CD4-positive, alpha-beta T cell treated with Interleukin-4 for 4 hours (primary cell): Measurements from ENCODE around the gene PRODH2.

Experiments used
- DNase-seq: peaks from one replicate; pipeline ENCODE4 v3.0.0-alpha.2; 2020

Gene PRODH2

GRCh38 chr19:35793381-35794165, 19.1 kb downstream of the PRODH2 start:
- DNase-seq: no peak

GRCh38 chr19:35792888-35793287, 19.8 kb downstream of the PRODH2 start:
- DNase-seq: no peak

- DNase-seq: no peak
Measured at GRCh38 chr19:35792312-35792711, 20.3 kb downstream of the PRODH2 start.

GRCh38 chr19:35791814-35792279, 20.8 kb downstream of the PRODH2 start:
- no peak for DNase-seq

GRCh38 chr19:35790981-35791813, 21.4 kb downstream of the PRODH2 start:
- DNase-seq: no peak

- DNase-seq: no peak
Measured at GRCh38 chr19:35789978-35790944, 22.4 kb downstream of the PRODH2 start.

GRCh38 chr19:35789195-35789977, 23.3 kb downstream of the PRODH2 start:
- DNase-seq: no peak

- no peak for DNase-seq
Measured at GRCh38 chr19:35788205-35788960, 24.3 kb downstream of the PRODH2 start.

- no peak for DNase-seq
Measured at GRCh38 chr19:35787227-35787799, 25.3 kb downstream of the PRODH2 start.

GRCh38 chr19:35786299-35787160, 26.1 kb downstream of the PRODH2 start:
- DNase-seq: no peak

- DNase-seq: no peak
Measured at GRCh38 chr19:35785339-35785627, 27.4 kb downstream of the PRODH2 start.

- no peak for DNase-seq
Measured at GRCh38 chr19:35784503-35785338, 27.9 kb downstream of the PRODH2 start.

GRCh38 chr19:35783469-35784434, 28.9 kb downstream of the PRODH2 start:
- no peak for DNase-seq

GRCh38 chr19:35782589-35782988, 30.1 kb downstream of the PRODH2 start:
- DNase-seq: no peak

- DNase-seq: no peak
Measured at GRCh38 chr19:35781650-35782049, 31.0 kb downstream of the PRODH2 start.

GRCh38 chr19:35780717-35781116, 31.9 kb downstream of the PRODH2 start:
- DNase-seq: no peak

GRCh38 chr19:35780058-35780457, 32.6 kb downstream of the PRODH2 start:
- DNase-seq: no peak

GRCh38 chr19:35779033-35779432, 33.6 kb downstream of the PRODH2 start:
- no peak for DNase-seq
